ENCODE results near the gene ESPNL. TPM values are rescaled to one million over a fixed set of nuclear protein-coding genes. Genes with fewer than 3 reads are reported as not detected.

ESPNL gene
- total RNA-seq, 4 donors from 2014 or later, result 0.14 to 4.4 (median 0.72) TPM

- H3K4me3 ChIP-seq, result no peak overlapping the region
- intact Hi-C loops (cut with DNase I; ENCODE audit: low total_unique reads), result no loop called here
- 92% methylated on average over 12 of the region's 12 CpGs; no CpG with 5 or more reads in 1 of the 2 donors for WGBS, 2 donors (ENCODE audit: low coverage in 1 of 2)
- TF ChIP-seq CTCF (IDR thresholded peaks at IDR 0.05), result no peak
- no peak for TF ChIP-seq EP300 (IDR thresholded peaks at IDR 0.05; ENCODE audit: low read depth)
- TF ChIP-seq POLR2AphosphoS5 (IDR thresholded peaks at IDR 0.05), result no peak
- peaks cover 36% of the 10 kb centered on the region for H3K27me3 ChIP-seq
- DNase-seq, result no peak
- no peak overlapping the region for H3K27ac ChIP-seq
- in situ Hi-C loops (cut with MboI; ENCODE audit: low pct_ligation_motif_present in 1 of 4, low pct_unique_long_range_greater_than_20kb in 1 of 4, low sequenced_read_pairs in 3 of 4), result no loop called here
- peaks cover 0 to 6% (median under 1%) of the 10 kb centered on the region in 4 donors for H3K36me3 ChIP-seq
- H3K9me3 ChIP-seq, result no peaks in the 10 kb centered on the region
- peaks cover 2 to 25% (median 19%) of the 10 kb centered on the region in 4 donors for H3K4me1 ChIP-seq
These were observed 65.3 kb downstream of the ESPNL start for GRCh38 chr2:238165288-238165921.

- TF ChIP-seq POLR2AphosphoS5 (IDR thresholded peaks at IDR 0.05), result no peak
- TF ChIP-seq CTCF (IDR thresholded peaks at IDR 0.05), result no peak
- no peak for TF ChIP-seq EP300 (IDR thresholded peaks at IDR 0.05; ENCODE audit: low read depth)
- no peak for TF ChIP-seq POLR2A (IDR thresholded peaks at IDR 0.05)
- no peak overlapping the region for H3K4me3 ChIP-seq
- intact Hi-C loops (cut with DNase I; ENCODE audit: low total_unique reads), result no loop called here
- in situ Hi-C loops (cut with MboI; ENCODE audit: low pct_ligation_motif_present in 1 of 4, low pct_unique_long_range_greater_than_20kb in 1 of 4, low sequenced_read_pairs in 3 of 4), result no loop called here
- H3K9me3 ChIP-seq, result no peaks in the 10 kb centered on the region
- peaks cover 4 to 26% (median 20%) of the 10 kb centered on the region in 4 donors for H3K4me1 ChIP-seq
- peaks cover 29% of the 10 kb centered on the region for H3K27me3 ChIP-seq
- peaks cover 0 to 16% (median 4%) of the 10 kb centered on the region in 4 donors for H3K36me3 ChIP-seq
- no peak overlapping the region for H3K27ac ChIP-seq
- 81% methylated on average over 23 of the region's 24 CpGs; no CpG with 5 or more reads in 1 of the 2 donors for WGBS, 2 donors (ENCODE audit: low coverage in 1 of 2)
- no peak for DNase-seq
These were observed 66.5 kb downstream of the ESPNL start for GRCh38 chr2:238166391-238167343.

- Histone ChIP-seq H3K27ac (no peak overlapping the region), H3K9me3 (no peaks in the 10 kb centered on the region), H3K4me1 (peaks cover 4 to 26% (median 20%) of the 10 kb centered on the region in 4 donors), H3K36me3 (peaks cover 0 to 23% (median 6%) of the 10 kb centered on the region in 4 donors), H3K4me3 (no peak overlapping the region), H3K27me3 (peaks cover 22% of the 10 kb centered on the region)
- DNase-seq, result no peak
- in situ Hi-C loops (cut with MboI; ENCODE audit: low pct_ligation_motif_present in 1 of 4, low pct_unique_long_range_greater_than_20kb in 1 of 4, low sequenced_read_pairs in 3 of 4), result no loop called here
- WGBS, 2 donors (ENCODE audit: low coverage in 1 of 2), result 83% methylated on average over 7 of the region's 7 CpGs; no CpG with 5 or more reads in 1 of the 2 donors
- TF ChIP-seq POLR2AphosphoS5 (IDR thresholded peaks at IDR 0.05), result no peak
- no peak for TF ChIP-seq CTCF (IDR thresholded peaks at IDR 0.05)
- no peak for TF ChIP-seq EP300 (IDR thresholded peaks at IDR 0.05; ENCODE audit: low read depth)
- TF ChIP-seq POLR2A (IDR thresholded peaks at IDR 0.05), result no peak
- intact Hi-C loops (cut with DNase I; ENCODE audit: low total_unique reads), result no loop called here
These were observed 67.2 kb downstream of the ESPNL start for GRCh38 chr2:238167344-238167715.

- in situ Hi-C loops (cut with MboI; ENCODE audit: low pct_ligation_motif_present in 1 of 4, low pct_unique_long_range_greater_than_20kb in 1 of 4, low sequenced_read_pairs in 3 of 4), result no loop called here
- peaks cover 4 to 26% (median 20%) of the 10 kb centered on the region in 4 donors for H3K4me1 ChIP-seq
- intact Hi-C loops (cut with DNase I; ENCODE audit: low total_unique reads), result no loop called here
- no peaks in the 10 kb centered on the region for H3K9me3 ChIP-seq
- 83% methylated on average over 8 of the region's 8 CpGs; no CpG with 5 or more reads in 1 of the 2 donors for WGBS, 2 donors (ENCODE audit: low coverage in 1 of 2)
- H3K27ac ChIP-seq, result no peak overlapping the region
- TF ChIP-seq EP300 (IDR thresholded peaks at IDR 0.05; ENCODE audit: low read depth) (no peak), POLR2AphosphoS5 (IDR thresholded peaks at IDR 0.05) (no peak), CTCF (IDR thresholded peaks at IDR 0.05) (no peak), POLR2A (IDR thresholded peaks at IDR 0.05) (no peak)
- no peak for DNase-seq
- peaks cover 0 to 25% (median 8%) of the 10 kb centered on the region in 4 donors for H3K36me3 ChIP-seq
- H3K4me3 ChIP-seq, result no peak overlapping the region
- H3K27me3 ChIP-seq, result peaks cover 18% of the 10 kb centered on the region
These were observed 67.6 kb downstream of the ESPNL start for GRCh38 chr2:238167761-238168160.

All from transverse colon (tissue), 4 donors.